Measurements from ENCODE around the gene C1RL.
"Not testable (repeated sequence)": the region's sequence is repeated elsewhere in the genome, so short reads cannot be mapped to it uniquely, and the experiment has no call there.

The C1RL gene

DNA sequence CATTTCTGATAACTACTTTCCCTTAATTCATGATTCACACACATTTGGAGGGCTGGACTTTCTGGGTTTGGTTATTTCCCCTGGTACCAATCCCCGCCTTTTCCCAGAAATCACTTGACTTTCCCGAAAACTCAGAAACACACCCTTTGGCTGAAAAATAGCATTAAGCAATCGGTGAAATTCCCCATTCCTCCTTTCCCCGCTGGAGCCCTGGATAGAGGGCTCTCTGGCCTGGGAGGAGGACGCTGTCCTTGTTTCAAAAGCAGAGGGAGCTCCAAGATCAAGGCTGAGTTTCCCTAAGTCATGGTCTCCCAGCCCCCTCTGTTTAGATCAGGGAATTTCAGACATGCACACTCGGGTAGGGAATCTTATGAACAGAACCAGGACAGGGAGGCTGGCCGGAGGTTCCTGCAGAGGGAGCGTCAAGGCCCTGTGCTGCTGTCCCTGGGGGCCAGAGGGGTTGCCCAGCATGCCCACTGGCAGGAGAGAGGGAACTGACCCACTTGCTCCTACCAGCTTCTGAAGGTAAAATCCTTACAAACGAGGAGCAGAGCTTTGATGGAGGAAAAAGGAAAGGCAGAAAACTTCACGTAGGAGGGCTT, 48.6 kb downstream of the C1RL start, which contains the start of gene C1S:
TSS of gene C1S (plus strand) at position 366 of the 602 bp plus-strand sequence. CDS start 1,195 bp downstream, outside the sequence.
- no peak for DNase-seq

DNA sequence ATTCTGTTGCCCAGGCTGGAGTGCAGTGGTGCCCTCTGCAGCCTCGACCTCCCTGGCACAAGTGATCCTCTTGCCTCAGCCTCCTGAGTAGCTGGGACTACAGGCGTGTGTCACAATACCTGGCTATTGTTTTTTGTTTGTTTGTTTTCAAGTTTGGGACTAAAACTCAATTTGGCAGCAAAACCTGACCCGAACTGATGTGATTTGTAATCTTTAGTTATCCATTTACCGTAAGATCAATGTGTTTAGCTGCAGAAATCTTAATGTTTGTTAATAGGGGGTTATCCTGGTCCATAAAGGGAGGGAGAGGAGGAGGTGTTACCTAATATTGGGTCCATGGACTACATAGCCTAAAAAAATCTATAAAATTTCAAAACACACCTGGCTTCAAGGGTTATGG, 49.2 kb downstream of the C1RL start:
- DNase-seq = no peak

DNA sequence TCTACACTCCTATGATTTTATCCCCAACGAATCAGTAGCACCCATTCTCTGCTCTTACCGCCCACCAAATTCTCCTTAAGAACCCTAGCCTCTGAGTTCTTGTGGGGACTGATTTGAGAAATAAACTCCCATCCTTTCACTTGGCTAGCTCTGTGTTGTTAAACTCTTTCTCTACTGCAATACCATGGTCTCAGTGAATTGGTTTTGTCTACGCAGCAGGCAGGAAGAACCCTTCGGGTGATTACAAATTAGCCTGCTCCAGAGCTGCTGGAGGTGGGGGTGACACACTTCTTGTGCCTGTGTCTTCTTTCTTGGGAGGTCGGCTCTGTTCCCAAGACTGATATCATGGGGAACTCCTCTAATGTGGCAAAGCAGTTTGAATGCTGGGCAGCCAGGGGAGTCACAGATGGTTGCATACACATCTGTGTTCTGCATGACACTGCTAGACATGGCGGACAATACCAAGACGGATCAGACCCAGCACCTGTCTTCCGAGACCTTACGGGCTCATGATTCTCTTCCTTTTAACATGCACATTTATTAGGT, 50.1 kb downstream of the C1RL start:
- DNase-seq = no peak

DNA sequence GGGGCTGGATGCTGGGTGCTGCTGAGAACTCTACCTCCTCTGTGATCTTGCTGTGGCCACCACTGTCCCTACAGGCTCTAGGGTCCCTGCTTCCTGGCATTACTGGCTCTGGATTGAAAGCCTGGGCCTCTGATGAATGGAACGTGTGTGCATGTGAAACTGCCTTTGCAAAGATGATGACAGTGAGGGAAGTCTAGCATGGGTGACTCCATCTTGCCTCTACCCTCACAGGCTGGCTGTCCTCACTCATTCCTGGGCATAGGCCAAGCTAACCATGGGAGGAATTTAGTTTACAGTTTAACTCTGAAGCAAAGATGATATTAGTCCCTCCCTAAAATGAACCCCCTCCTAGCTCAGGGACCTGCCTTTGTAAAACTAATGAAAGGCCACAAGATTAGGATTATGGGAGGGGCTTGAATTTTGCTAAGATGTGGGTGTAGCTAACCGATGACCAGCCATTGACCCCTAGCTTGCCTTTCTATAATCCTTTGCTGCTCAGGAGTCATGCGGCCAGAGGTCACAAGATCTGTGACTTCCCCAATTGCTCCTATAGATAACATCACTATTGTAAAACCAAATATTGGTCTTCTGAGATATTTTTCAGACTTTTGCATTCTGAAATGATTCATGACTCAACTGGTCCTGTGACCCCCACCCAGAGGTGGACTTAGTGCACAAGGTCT, 50.7 kb downstream of the C1RL start:
- DNase-seq = peak; percentile 26

DNA sequence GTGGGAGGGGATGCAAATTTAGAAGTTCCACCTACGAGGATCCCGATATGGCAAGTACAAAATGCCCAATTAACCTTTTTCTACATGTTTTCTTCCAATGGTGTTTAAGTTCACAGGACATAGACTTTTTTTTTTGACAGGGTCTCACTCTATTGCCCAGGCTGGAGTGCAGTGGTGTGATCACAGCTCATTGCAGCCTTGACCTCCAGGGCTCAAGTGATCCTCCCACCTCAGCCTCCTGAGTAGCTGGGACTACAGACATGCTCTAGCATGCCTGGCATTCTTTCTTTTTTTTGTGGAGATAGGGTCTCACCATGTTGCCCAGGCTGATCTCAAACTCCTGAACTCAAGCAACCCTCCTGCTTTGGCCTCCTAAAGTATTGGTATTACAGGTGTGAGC, 53.3 kb downstream of the C1RL start:
- DNase-seq = not testable (repeated sequence)

DNA sequence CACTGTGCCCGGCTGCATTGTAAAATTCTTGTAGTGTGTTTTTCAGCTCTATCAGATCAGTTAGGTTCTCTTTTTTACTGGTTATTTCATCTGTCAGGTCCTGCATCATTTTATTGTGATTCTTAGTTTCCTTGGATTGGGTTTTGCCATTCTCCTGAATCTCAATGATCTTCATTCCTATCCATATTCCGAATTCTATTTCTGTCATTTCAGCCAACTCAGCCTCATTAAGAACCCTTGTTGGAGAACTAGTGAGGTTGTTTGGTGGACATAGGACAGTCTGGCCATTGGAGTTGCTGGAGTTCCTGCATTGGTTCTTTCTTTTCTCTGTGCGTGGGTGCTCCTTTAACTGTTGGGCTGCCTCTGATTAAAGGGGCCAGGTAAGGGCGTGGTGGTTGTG, 54.1 kb downstream of the C1RL start:
- DNase-seq = no peak

DNA sequence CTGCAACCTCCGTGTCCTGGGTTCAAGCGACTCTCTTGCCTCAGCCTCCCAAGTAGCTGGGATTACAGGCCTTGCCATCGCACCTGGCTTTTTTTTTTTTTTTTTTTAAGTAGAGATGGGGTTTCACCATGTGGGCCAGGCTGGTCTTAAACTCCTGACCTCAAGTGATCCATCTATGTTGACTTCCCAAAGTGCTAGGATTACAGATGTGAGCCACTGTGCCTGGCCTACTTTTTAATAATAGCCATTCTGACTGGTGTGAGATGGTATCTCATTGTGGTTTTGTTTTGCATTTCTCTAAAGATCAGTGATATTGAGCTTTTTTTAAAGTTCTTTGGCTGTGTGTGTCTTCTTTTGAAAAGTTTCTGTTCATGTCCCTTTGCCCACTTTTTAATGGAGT, 59.0 kb downstream of the C1RL start:
- not testable (repeated sequence) for DNase-seq

DNA sequence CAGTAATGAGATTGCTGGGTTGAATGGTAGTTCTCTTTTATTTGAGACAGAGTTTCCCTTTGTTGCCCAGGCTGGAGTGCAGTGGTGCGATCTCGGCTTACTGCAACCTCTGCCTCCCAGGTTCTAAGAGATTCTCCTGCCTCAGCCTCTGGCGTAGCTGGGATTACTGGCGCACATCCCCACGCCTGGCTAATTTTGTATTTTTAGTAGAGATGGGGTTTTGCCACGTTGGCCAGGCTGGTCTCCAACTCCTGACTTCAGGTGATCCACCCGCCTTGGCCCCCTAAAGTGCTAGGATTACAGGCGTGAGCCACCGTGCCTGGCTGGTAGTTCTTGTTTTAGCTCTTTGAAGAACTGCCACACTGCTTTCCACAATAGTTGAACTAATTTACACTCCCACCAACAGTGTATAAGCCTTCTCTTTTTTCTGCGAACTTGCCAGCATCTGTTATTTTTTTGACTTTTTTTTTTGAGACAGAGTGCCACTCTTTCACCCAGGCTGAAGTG, 59.5 kb downstream of the C1RL start:
- not testable (repeated sequence) for DNase-seq

DNA sequence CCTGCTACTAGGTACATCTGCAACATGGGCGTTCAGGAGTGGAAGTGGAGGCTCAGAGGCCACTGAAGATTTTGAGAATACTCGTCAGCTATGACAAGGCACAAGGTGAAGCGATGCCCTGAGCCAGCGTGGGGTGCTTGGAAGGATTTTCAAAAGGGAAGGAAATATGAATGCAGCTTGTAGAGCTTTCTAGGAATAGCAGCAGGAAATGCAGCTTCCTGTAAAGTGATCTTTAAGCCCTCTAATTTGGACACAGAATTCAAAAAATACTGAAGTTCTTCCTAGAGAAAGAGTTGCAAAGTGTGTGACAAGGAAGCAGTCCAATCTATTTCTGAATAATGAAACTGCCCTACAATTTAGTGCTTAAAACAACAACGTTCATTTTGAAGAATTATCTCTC, 61.7 kb downstream of the C1RL start:
- no peak for DNase-seq

DNA sequence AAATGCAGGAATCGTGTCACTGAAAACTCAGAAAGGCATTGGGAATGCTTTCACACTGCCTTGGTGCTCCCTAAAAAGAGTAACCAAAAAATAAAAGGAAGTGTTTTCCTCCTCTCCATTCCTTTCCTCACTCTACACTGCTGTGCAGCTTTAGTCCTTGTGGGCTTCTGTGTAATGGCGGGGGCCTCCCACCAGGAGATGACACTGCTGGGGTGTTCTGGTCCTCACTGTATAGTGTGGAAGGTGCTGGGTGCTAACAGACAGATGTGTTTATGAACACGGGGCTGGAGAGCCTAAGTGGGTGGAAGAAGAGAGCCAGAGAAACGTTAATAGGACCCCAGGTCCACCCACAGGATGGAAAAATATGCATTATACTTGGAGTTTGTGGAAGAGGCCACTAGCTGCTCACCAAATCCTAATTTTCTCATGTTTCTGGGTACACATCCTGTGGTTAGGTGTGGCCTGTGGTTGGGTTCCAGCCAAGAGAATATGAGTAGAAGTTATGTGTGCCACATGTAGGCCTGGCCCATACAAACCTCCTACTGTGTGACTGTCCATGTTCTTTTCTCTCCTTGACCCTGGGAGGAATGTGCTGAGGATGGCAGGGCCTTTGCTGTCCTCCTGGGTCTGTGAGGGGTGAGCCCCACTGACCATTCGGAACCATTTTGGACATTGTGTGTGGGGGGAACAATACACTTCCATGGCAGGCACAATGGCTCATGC, 62.5 kb downstream of the C1RL start:
- DNase-seq = no peak

DNA sequence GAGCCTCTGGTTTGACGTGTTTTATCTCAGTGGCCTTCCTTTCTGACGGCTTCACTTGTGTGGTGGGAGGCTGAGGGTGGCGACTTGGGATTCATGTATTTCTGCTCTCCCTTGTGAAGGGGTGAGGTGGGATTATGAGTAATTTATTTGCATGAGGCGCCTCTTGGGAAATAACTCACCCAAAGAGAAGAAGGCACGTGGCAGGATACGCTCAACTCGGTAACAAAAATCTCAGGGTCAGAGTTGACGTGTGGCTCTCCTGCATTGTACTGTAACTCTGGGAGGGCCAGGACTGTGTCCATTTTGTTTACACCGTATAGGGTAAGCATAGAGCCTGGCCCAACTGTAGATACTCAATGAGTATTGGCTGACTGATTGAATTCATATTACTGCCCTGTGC, 63.1 kb downstream of the C1RL start:
- no peak for DNase-seq

All from CD4-positive, alpha-beta T cell treated with Interleukin-15 for 1 hour (primary cell).